GM10266 (cell line): ENCODE measurements around the gene ARHGAP24.
A peak's percentile ranks its signal among the peaks of the same experiment; 100 is the strongest.

Source experiments
- DNase-seq: peaks from one replicate; pipeline ENCODE4 v3.0.0; 2012; ENCODE audit errors: extremely low spot score
- CTCF ChIP-seq: IDR thresholded peaks from 2 replicates; pipeline ENCODE4 v1.5.1; 2012; ENCODE audit warnings: mild to moderate bottlenecking, low read depth; ENCODE audit not compliant: control insufficient read depth, insufficient read depth; ENCODE audit errors: missing control alignments

The ARHGAP24 gene

GRCh38 chr4:85544751-85545150, 69.8 kb downstream of the ARHGAP24 start:
- no peak for DNase-seq
- no peak for TF ChIP-seq CTCF

DNA sequence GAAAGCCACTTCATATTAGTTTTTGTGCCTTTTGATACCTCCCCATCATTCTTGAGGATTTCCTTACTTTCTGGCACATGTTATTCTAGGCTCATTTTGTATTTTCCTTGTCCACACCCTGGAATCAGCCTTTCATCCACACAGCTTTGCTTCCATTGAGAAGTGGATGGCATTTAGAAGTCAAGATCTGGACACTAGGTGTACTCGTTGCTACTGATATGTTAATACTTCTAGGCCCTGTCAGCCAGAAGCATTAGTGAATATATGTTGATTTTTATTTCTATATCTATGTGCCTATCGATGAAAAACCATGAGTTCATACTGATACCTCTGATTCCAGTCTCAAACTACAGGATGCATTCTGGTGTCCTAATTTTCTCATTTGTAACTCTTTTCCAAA, 73.2 kb downstream of the ARHGAP24 start:
- DNase-seq, result no peak
- no peak for TF ChIP-seq CTCF

GRCh38 chr4:85548841-85549240, 73.9 kb downstream of the ARHGAP24 start:
- TF ChIP-seq CTCF, result no peak
- no peak for DNase-seq

DNA sequence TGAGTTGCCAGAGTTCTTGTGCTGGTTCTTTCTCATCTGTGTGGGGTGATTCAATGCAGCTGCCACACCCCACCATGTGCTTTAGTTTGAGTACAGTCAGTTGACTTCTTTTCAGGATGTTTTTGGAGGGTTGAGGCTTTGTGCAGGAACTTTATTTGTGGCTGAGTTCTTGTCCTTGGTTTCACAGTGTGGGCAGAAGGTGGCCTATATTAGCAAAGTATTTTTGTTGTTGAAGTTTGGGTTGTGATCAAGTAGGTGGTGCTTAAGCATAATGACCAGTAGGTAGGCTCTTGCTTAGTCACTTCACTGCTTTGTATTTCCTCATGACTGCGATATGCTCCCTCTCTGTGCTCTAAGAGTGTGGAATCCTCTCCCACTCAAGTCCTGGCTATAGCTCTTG, 80.3 kb downstream of the ARHGAP24 start:
- TF ChIP-seq CTCF, result no peak
- DNase-seq, result peak; percentile 5

DNA sequence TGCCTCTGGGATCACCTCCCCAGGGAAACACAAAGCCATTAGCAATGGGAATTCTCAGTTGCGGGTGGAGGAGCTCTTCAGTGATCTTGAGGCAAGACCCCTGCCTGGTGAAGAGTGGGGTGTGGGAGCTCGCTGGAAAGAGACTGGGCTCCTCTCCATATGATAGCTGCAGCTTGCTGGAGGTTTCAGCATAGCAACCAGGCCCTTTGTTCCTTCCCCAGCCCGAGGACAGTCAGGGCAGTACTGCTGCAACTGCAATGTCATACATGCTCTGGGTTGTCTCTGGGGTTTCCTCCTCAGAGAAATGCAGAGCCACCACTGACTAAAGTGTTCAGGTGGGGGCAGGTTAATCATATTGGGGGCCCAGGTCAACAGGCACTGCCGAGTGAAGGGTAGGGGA, 81.3 kb downstream of the ARHGAP24 start:
- peak; percentile 17 for DNase-seq
- TF ChIP-seq CTCF, result no peak

DNA sequence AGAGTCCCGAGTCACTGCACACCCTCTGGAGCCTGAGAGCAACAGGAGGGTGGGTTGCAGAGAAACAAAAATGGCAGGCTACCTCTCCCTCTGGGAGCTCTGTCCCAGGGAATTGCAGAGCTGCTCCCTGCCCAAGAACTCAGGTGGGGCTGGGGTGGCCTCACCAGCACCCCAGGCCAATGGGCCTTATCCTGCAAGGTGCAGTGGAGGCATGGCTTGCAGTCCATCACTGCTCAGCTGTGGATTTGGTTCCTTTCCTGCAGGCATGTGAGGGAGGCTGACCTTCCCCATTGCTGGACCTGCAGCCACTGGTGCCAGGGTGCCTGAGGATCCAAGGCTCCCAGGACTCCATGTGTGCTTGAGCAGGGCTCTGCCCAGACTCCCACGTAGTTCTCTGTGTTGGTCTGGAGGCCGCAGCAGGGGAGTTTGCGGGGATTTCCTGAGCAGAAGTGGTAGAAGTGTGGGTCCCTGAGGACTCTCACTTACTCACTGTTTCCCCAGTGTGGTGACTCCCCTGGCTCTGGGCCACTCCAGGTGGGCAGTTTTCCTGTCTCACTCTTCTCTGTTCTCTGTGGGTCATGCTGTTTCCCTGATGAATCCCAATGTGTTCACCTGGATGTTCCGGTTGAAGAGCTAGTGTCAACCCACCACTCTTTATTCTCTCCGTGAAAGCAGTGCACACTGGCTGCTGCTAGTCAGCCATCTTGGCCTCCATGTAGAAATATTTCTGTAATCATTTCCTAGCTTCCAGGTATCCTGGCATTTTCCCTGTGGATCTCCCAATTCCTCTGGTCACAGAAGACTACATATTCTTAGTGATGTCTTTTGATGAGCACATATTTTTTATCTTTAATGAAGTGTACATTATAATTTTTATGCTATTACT, 82.3 kb downstream of the ARHGAP24 start:
- TF ChIP-seq CTCF, result no peak
- peak; percentile 70 for DNase-seq

DNA sequence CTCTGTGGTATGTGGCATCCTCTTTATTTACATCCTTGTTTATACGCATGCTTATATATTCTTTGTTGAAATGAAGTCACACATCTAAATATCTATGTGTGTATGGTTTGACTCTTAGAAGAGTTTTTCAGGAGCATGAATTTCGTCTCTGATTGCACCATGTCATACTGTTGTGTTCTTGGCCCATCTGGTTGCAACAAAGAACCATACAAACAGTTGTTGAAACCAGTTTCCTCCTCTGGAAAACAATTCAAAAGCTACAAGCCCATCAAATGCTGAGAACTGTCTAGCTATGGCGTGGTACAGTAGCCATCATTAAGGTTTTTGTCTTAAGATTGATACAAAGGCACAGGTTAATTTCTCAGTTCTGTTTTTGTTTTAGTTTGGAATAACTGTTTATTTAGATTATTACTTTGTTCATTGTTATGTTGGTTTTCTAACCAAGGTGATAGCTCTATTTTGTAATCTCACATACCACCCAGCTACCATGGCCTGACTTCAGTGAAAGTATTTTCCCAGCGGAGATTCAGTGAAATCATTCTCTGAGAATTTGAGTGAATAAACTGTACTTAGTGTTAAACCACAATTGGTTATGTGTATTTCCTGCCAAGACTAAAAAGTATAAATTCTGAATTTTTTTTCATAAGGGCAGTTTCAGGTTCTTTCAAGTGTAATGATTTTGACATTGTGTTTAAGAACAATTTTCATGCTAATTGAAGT, 91.0 kb downstream of the ARHGAP24 start:
- DNase-seq, result no peak
- TF ChIP-seq CTCF, result no peak
